Naive thymus-derived CD4-positive, alpha-beta T cell (primary cell): ENCODE results near the gene FGFRL1. TPM values are rescaled to one million over a fixed set of nuclear protein-coding genes. Genes with fewer than 3 reads are reported as not detected.

Source experiments
- ATAC-seq: fragments of 150-1000 bp; cut with Tn5 transposase; 2 replicates; pipeline ENCODE4 v1.10.0; 2021; ENCODE audit warnings: mild to moderate bottlenecking, moderate library complexity
- CTCF ChIA-PET: fragments of 350-600 bp; sonication (Branson Sonifier 250); formaldehyde crosslinking; loops from one replicate; lab custom pipeline; 2021; ENCODE audit warnings: antibody characterized with exemption; lab: Charles Lee
- POLR2A ChIA-PET: fragments of 350-600 bp; sonication (Branson Sonifier 250); formaldehyde crosslinking; loops from one replicate; lab custom pipeline; 2021; ENCODE audit warnings: antibody characterized with exemption, inconsistent platforms; lab: Charles Lee
- DNase-seq, 9 donors: peaks; one replicate each; pipeline versions ENCODE4 v3.0.0 to v3.0.0-alpha.2; 2020 to 2022; ENCODE audit warnings: mixed read lengths in 1 of 9
- H3K27ac ChIP-seq: one replicate; pipeline ENCODE4 v1.7.0; 2013; ENCODE audit warnings: mild to moderate bottlenecking, low read depth, low read length, moderate library complexity
- H3K27me3 ChIP-seq, 2 donors: one replicate each; pipeline ENCODE4 v1.7.0; 2013; ENCODE audit warnings: low read length in 2 of 2, mild to moderate bottlenecking in 2 of 2, moderate library complexity in 2 of 2; ENCODE audit not compliant: control insufficient read depth in 2 of 2, insufficient read depth in 2 of 2
- H3K36me3 ChIP-seq, 3 experiments: 1 replicate in 2 of 3; 2 replicates in 1 of 3; pipeline ENCODE4 v1.7.0; 2013; ENCODE audit warnings: low read length in 3 of 3, mild to moderate bottlenecking in 3 of 3, moderate library complexity in 1 of 3; ENCODE audit not compliant: insufficient read depth in 3 of 3, control insufficient read depth in 2 of 3
- H3K4me1 ChIP-seq, 2 donors: one replicate each; pipeline ENCODE4 v1.7.0; 2013; ENCODE audit warnings: low read length in 2 of 2, mild to moderate bottlenecking in 2 of 2, moderate library complexity in 1 of 2; ENCODE audit not compliant: control insufficient read depth in 2 of 2, insufficient read depth in 2 of 2
- H3K4me3 ChIP-seq: 2 replicates; pipeline ENCODE4 v1.7.0; 2013; ENCODE audit warnings: mild to moderate bottlenecking, low read length
- H3K9me3 ChIP-seq, 3 experiments: 1 replicate in 2 of 3; 2 replicates in 1 of 3; pipeline ENCODE4 v1.7.0; 2013; ENCODE audit warnings: low read length in 3 of 3; ENCODE audit not compliant: control insufficient read depth in 2 of 3
- H3K27ac Mint-ChIP-seq, 9 donors: one replicate each; pipeline ENCODE4 v1.8.0; 2020 to 2022; ENCODE audit warnings: mixed read lengths in 9 of 9, mild to moderate bottlenecking in 8 of 9, moderate library complexity in 5 of 9, inconsistent platforms in 2 of 9
- H3K27me3 Mint-ChIP-seq, 5 donors: one replicate each; pipeline ENCODE4 v1.8.0; 2021 to 2022; ENCODE audit warnings: mixed read lengths in 5 of 5, mild to moderate bottlenecking in 1 of 5
- H3K36me3 Mint-ChIP-seq, 5 donors: one replicate each; pipeline ENCODE4 v1.8.0; 2020 to 2022; ENCODE audit warnings: mixed read lengths in 5 of 5, mild to moderate bottlenecking in 3 of 5, inconsistent platforms in 1 of 5
- H3K4me1 Mint-ChIP-seq, 7 donors: one replicate each; pipeline ENCODE4 v1.8.0; 2020 to 2022; ENCODE audit warnings: mixed read lengths in 7 of 7, mild to moderate bottlenecking in 3 of 7, inconsistent platforms in 1 of 7
- H3K4me3 Mint-ChIP-seq, 10 donors: one replicate each; pipeline ENCODE4 v1.8.0; 2020 to 2022; ENCODE audit warnings: mild to moderate bottlenecking in 10 of 10, mixed read lengths in 10 of 10, moderate library complexity in 6 of 10, inconsistent platforms in 2 of 10
- H3K9me3 Mint-ChIP-seq, 11 donors: one replicate each; pipeline ENCODE4 v1.8.0; 2020 to 2022; ENCODE audit warnings: mixed read lengths in 11 of 11, mild to moderate bottlenecking in 4 of 11, inconsistent platforms in 1 of 11, moderate library complexity in 1 of 11
- intact Hi-C, 2 donors: fragments of 100-400 bp; cut with micrococcal nuclease; formaldehyde crosslinking; loops; one replicate each; pipeline ENCODE4 v1.15.1; 2023
- polyA plus RNA-seq, 2 donors: library from polyadenylated mRNA; unstranded; fragments of 300-500 nt; fragmentation: Illumina TruSeq; gene quantifications; one replicate each; pipeline ENCODE4 v1.2.3, GENCODE V29; 2021
- total RNA-seq, 6 experiments: library from RNA in 5 of 6; stranded (reverse) in 5 of 6; gene quantifications; 1 replicate in 5 of 6; 2 replicates in 1 of 6; pipeline ENCODE4 v1.2.3 and lab custom pipeline; 2021 to 2026

Gene FGFRL1
- total and polyA plus RNA-seq, 7 experiments from 2014 or later, result 0.45 to 28.1 (median 17.7) TPM

DNA sequence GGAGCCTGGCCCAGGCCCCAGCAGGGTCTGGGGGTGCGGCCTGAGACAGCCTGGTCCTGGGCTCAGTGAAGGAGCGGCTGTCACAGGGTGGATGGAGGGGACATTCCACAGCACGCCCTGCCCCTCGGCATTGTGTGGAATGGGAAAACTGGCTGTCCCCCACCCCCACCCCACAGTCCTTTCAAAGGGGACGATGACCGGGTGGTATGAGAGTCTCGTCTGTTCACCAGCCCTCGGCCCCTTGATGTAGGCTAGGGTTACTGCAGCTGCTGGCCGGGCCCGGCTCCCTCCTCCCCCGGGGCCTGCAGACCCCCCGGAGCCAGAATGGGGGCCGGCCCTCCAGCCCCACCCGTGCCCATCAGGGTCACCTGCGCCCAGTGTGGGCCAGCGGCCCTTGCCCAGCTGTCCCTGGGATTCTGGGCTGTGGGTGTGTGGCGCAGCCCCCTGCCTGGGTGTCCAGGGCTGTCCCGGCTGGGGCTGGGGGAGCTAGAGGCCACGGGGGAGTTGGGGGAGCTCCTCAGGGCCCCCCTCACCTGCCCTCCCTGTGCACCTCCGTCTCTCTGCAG is 11.7 kb downstream of the FGFRL1 start:
- H3K36me3 Mint-ChIP-seq, result peaks cover 0 to 11% (median 4%) of the 10 kb centered on the region in 5 donors
- Histone ChIP-seq H3K4me1 (no peaks in the 10 kb centered on the region), H3K36me3 (peaks cover 0 to 28% (median 0%) of the 10 kb centered on the region in 3 experiments), H3K27me3 (no peaks in the 10 kb centered on the region), H3K4me3 (no peak overlapping the region), H3K9me3 (no peaks in the 10 kb centered on the region), H3K27ac (no peak overlapping the region)
- H3K9me3 Mint-ChIP-seq, result no peaks in the 10 kb centered on the region
- no peak overlapping the region for H3K4me3 Mint-ChIP-seq
- intact Hi-C loops, result no loop called here
- DNase-seq (no peak), ATAC-seq (no peak)
- ChIA-PET POLR2A (no interaction called here), CTCF (no interaction called here)
- H3K27me3 Mint-ChIP-seq, result no peaks in the 10 kb centered on the region
- peaks cover 0 to 11% (median 8%) of the 10 kb centered on the region in 7 donors for H3K4me1 Mint-ChIP-seq
- H3K27ac Mint-ChIP-seq, result no peak overlapping the region

DNA sequence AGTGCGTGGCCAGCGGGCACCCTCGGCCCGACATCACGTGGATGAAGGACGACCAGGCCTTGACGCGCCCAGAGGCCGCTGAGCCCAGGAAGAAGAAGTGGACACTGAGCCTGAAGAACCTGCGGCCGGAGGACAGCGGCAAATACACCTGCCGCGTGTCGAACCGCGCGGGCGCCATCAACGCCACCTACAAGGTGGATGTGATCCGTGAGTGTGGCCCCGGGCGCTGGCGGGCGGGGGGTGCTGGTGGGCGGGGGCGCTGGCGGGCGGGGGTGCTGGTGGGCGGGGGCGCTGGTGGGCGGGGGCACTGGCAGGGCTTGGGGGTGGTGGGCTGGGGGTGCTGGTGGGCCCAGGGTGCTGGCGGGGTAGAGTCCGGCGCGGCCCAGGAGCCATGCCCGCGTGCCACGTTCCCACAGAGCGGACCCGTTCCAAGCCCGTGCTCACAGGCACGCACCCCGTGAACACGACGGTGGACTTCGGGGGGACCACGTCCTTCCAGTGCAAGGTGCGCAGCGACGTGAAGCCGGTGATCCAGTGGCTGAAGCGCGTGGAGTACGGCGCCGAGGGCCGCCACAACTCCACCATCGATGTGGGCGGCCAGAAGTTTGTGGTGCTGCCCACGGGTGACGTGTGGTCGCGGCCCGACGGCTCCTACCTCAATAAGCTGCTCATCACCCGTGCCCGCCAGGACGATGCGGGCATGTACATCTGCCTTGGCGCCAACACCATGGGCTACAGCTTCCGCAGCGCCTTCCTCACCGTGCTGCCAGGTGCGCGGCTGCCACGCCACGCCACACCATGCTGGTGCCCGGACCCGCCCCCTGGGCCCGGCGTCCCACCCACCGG is 12.7 kb downstream of the FGFRL1 start:
- H3K27ac ChIP-seq, result no peak overlapping the region
- no peaks in the 10 kb centered on the region for H3K27me3 ChIP-seq
- H3K4me3 ChIP-seq, result no peak overlapping the region
- peak overlapping the region in 1 of 9 donors; percentile 28 for H3K27ac Mint-ChIP-seq
- peaks cover 0 to 11% (median 8%) of the 10 kb centered on the region in 7 donors for H3K4me1 Mint-ChIP-seq
- H3K9me3 ChIP-seq, result no peaks in the 10 kb centered on the region
- intact Hi-C loops, result no loop called here
- no peaks in the 10 kb centered on the region for H3K27me3 Mint-ChIP-seq
- no peak overlapping the region for H3K4me3 Mint-ChIP-seq
- no peaks in the 10 kb centered on the region for H3K4me1 ChIP-seq
- ATAC-seq (no peak), DNase-seq (no peak)
- H3K9me3 Mint-ChIP-seq, result no peaks in the 10 kb centered on the region
- peaks cover 0 to 11% (median 4%) of the 10 kb centered on the region in 5 donors for H3K36me3 Mint-ChIP-seq
- CTCF ChIA-PET, result no interaction called here
- peaks cover 0 to 28% (median 0%) of the 10 kb centered on the region in 3 experiments for H3K36me3 ChIP-seq
- POLR2A ChIA-PET, result no interaction called here

DNA sequence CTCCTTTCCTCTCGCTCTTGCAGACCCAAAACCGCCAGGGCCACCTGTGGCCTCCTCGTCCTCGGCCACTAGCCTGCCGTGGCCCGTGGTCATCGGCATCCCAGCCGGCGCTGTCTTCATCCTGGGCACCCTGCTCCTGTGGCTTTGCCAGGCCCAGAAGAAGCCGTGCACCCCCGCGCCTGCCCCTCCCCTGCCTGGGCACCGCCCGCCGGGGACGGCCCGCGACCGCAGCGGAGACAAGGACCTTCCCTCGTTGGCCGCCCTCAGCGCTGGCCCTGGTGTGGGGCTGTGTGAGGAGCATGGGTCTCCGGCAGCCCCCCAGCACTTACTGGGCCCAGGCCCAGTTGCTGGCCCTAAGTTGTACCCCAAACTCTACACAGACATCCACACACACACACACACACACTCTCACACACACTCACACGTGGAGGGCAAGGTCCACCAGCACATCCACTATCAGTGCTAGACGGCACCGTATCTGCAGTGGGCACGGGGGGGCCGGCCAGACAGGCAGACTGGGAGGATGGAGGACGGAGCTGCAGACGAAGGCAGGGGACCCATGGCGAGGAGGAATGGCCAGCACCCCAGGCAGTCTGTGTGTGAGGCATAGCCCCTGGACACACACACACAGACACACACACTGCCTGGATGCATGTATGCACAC is 13.6 kb downstream of the FGFRL1 start:
- Histone ChIP-seq H3K4me3 (no peak overlapping the region), H3K4me1 (no peaks in the 10 kb centered on the region), H3K36me3 (peaks cover 0 to 28% (median 0%) of the 10 kb centered on the region in 3 experiments), H3K27ac (no peak overlapping the region), H3K9me3 (no peaks in the 10 kb centered on the region), H3K27me3 (no peaks in the 10 kb centered on the region)
- Mint-ChIP-seq H3K36me3 (peaks cover 0 to 11% (median 4%) of the 10 kb centered on the region in 5 donors), H3K9me3 (no peaks in the 10 kb centered on the region), H3K4me3 (no peak overlapping the region), H3K4me1 (peaks cover 0 to 11% (median 5%) of the 10 kb centered on the region in 7 donors), H3K27me3 (no peaks in the 10 kb centered on the region), H3K27ac (peak overlapping the region in 2 of 9 donors; percentile 38 to 45)
- no peak for ATAC-seq
- intact Hi-C loops, result no loop called here
- no peak for DNase-seq
- ChIA-PET CTCF (no interaction called here), POLR2A (no interaction called here)

DNA sequence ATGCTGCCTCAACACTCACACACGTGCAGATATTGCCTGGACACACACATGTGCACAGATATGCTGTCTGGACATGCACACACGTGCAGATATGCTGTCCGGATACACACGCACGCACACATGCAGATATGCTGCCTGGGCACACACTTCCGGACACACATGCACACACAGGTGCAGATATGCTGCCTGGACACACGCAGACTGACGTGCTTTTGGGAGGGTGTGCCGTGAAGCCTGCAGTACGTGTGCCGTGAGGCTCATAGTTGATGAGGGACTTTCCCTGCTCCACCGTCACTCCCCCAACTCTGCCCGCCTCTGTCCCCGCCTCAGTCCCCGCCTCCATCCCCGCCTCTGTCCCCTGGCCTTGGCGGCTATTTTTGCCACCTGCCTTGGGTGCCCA is 14.7 kb downstream of the FGFRL1 start:
- CTCF ChIA-PET, result no interaction called here
- no peaks in the 10 kb centered on the region for H3K27me3 Mint-ChIP-seq
- H3K36me3 Mint-ChIP-seq, result peaks cover 0 to 11% (median 4%) of the 10 kb centered on the region in 5 donors
- no peak overlapping the region for H3K27ac ChIP-seq
- H3K9me3 ChIP-seq, result no peaks in the 10 kb centered on the region
- no peaks in the 10 kb centered on the region for H3K27me3 ChIP-seq
- H3K36me3 ChIP-seq, result peaks cover 0 to 28% (median 0%) of the 10 kb centered on the region in 3 experiments
- intact Hi-C loops, result no loop called here
- no peaks in the 10 kb centered on the region for H3K9me3 Mint-ChIP-seq
- ATAC-seq (peak; percentile 67), DNase-seq (peak in 1 of 9 donors; percentile 51)
- no peaks in the 10 kb centered on the region for H3K4me1 ChIP-seq
- POLR2A ChIA-PET, result no interaction called here
- H3K27ac Mint-ChIP-seq, result peak overlapping the region in 1 of 9 donors; percentile 17
- H3K4me3 Mint-ChIP-seq, result no peak overlapping the region
- H3K4me3 ChIP-seq, result no peak overlapping the region
- peaks cover 0 to 11% (median 3%) of the 10 kb centered on the region in 7 donors for H3K4me1 Mint-ChIP-seq

DNA sequence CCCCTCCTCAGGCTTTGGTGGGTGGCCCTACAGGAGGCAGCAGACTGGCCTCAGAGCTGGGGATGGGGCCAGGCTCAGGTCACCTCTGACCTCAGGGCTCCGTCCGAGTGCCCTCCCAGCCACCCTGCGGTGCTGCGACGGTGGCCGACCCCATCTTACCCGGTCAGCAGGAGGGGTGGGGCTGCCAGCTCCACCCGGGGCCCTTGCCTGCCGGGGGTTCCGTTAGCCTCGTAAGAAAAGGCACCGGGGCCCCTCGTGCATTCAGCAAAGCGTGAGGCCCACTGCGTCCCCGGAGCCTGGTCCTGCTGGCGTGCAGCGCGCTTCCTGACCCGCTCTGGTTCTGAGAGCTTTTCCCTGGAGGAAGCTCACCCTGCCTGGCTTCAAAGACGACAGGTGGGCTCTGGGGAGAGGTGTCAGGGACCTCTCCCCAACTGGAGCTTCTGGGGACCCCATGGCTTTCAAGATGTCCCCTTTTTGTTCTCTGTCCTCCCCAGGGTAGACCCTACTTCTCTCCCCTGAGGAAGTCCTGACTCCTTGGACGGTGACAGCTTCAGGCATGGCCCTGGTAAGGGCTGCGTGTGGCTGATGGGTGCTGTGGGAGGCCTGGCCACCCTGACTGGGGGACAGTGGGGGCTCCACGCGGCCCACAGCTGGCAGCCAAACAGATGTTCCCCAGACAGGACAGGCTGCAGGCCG is 15.9 kb downstream of the FGFRL1 start:
- Mint-ChIP-seq H3K9me3 (no peaks in the 10 kb centered on the region), H3K27ac (no peak overlapping the region), H3K4me1 (peaks cover 0 to 11% (median 3%) of the 10 kb centered on the region in 7 donors), H3K36me3 (peaks cover 0 to 11% (median 4%) of the 10 kb centered on the region in 5 donors), H3K4me3 (no peak overlapping the region), H3K27me3 (no peaks in the 10 kb centered on the region)
- Histone ChIP-seq H3K9me3 (no peaks in the 10 kb centered on the region), H3K27me3 (no peaks in the 10 kb centered on the region), H3K36me3 (peaks cover 0 to 26% (median 0%) of the 10 kb centered on the region in 3 experiments), H3K27ac (no peak overlapping the region), H3K4me1 (no peaks in the 10 kb centered on the region), H3K4me3 (no peak overlapping the region)
- intact Hi-C loops, result no loop called here
- DNase-seq (no peak), ATAC-seq (no peak)
- ChIA-PET POLR2A (no interaction called here), CTCF (no interaction called here)

DNA sequence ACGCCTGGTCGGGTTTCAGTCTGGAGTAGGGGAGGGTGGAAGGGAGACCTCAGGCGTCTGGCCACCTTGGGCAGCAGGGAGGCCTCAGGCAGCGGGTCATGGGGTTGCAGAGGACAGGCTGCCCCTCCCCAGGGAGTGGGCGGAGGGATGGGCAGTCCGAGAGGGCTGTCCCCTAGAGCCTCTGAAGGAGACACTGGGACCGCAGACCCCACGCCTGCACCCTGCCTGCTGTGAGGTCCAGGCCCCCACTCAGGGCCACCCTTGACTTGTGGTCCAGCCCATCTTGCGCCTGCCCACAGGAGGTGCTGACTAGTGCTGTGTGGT is 16.5 kb downstream of the FGFRL1 start:
- no peak overlapping the region for H3K4me3 ChIP-seq
- no peak overlapping the region for H3K4me3 Mint-ChIP-seq
- ATAC-seq, result no peak

More for the DNA sequence above, 16.5 kb downstream of the FGFRL1 start:
- intact Hi-C loops, result no loop called here
- Histone ChIP-seq H3K27me3 (no peaks in the 10 kb centered on the region), H3K36me3 (peaks cover 0 to 21% (median 0%) of the 10 kb centered on the region in 3 experiments), H3K9me3 (no peaks in the 10 kb centered on the region), H3K27ac (no peak overlapping the region), H3K4me1 (no peaks in the 10 kb centered on the region)
- Mint-ChIP-seq H3K27me3 (no peaks in the 10 kb centered on the region), H3K36me3 (peaks cover 0 to 11% (median 4%) of the 10 kb centered on the region in 5 donors), H3K4me1 (peaks cover 0 to 11% (median 3%) of the 10 kb centered on the region in 7 donors), H3K27ac (no peak overlapping the region), H3K9me3 (no peaks in the 10 kb centered on the region)
- no peak for DNase-seq
- POLR2A ChIA-PET, result no interaction called here
- CTCF ChIA-PET, result no interaction called here
